Endothelial cell of umbilical vein (primary cell): Measurements from ENCODE around the gene PNCK. TPM values are rescaled to one million over a fixed set of nuclear protein-coding genes. Genes with fewer than 3 reads are reported as not detected.
"Not testable (repeated sequence)": the region's sequence is repeated elsewhere in the genome, so short reads cannot be mapped to it uniquely, and the experiment has no call there.

Source experiments
- BruUV-seq: library from RNA; stranded (reverse); fragments of 400-500 nt; replicated peaks from 2 replicates; lab custom pipeline; 2021; lab: Mats Ljungman, UMichigan
- CTCF ChIA-PET: fragments of 300-600, 350-600 bp; sonication (Branson Sonifier 250); formaldehyde crosslinking; loops from one replicate; lab custom pipeline; 2021; ENCODE audit warnings: antibody characterized with exemption, inconsistent platforms; lab: Charles Lee
- POLR2A ChIA-PET: fragments of 300-600, 350-600 bp; sonication (Branson Sonifier 250); formaldehyde crosslinking; loops from one replicate; lab custom pipeline; 2021; ENCODE audit warnings: antibody characterized with exemption, inconsistent platforms; lab: Charles Lee
- DNase-seq: peaks from one replicate; pipeline ENCODE4 v3.0.0-alpha.2; 2011; ENCODE audit warnings: low read depth, low spot score
- FAIRE-seq: peaks from 2 replicates; lab custom pipeline; 2011; peaks lifted over from hg19 to GRCh38; lab: Jason Lieb, UNC
- H2AFZ ChIP-seq: 2 replicates; pipeline ENCODE4 v1.6.0; 2012; ENCODE audit warnings: low read depth, low read length, control low read depth, inconsistent platforms
- H3K27ac ChIP-seq: 2 replicates; pipeline ENCODE4 v1.5.1; 2011; ENCODE audit warnings: low read depth, mild to moderate bottlenecking, control low read depth, low read length, moderate library complexity; ENCODE audit not compliant: insufficient read depth
- H3K27me3 ChIP-seq, 2 experiments: 2 replicates each; pipeline versions ENCODE4 v1.6.0 to v1.6.1; 2011; ENCODE audit warnings: low read length in 2 of 2, mixed read lengths in 1 of 2; ENCODE audit not compliant: control insufficient read depth in 2 of 2, insufficient read depth in 2 of 2
- H3K36me3 ChIP-seq, 2 experiments: 2 replicates in 1 of 2; 3 replicates in 1 of 2; pipeline ENCODE4 v1.5.1; 2011; ENCODE audit warnings: low read length in 2 of 2, mild to moderate bottlenecking in 1 of 2, moderate library complexity in 1 of 2; ENCODE audit not compliant: control insufficient read depth in 2 of 2, insufficient read depth in 2 of 2; ENCODE audit errors: extremely low read depth in 1 of 2
- H3K4me1 ChIP-seq: 3 replicates; pipeline ENCODE4 v1.5.1; 2011; ENCODE audit warnings: mild to moderate bottlenecking, low read length; ENCODE audit not compliant: control insufficient read depth, insufficient read depth; ENCODE audit errors: extremely low read depth
- H3K4me2 ChIP-seq: 2 replicates; pipeline ENCODE4 v1.6.1; 2011; ENCODE audit warnings: low read length, control low read depth, mixed read lengths; ENCODE audit not compliant: insufficient read depth
- H3K4me3 ChIP-seq, 3 experiments: fragments of 200-600 bp in 1 of 3; sonication (generic), shearing (Covaris generic) in 1 of 3; replicated peaks in 1 of 3; 2 replicates each; pipeline ENCODE4 v1.5.1; 2011 to 2016; ENCODE audit warnings: control low read depth in 3 of 3, low read length in 3 of 3, mild to moderate bottlenecking in 2 of 3, inconsistent platforms in 1 of 3, low read depth in 1 of 3, moderate library complexity in 1 of 3; ENCODE audit not compliant: insufficient read depth in 1 of 3
- H3K79me2 ChIP-seq: 2 replicates; pipeline ENCODE4 v1.6.0; 2012; ENCODE audit warnings: low read length, inconsistent platforms; ENCODE audit not compliant: control insufficient read depth, insufficient read depth
- H3K9ac ChIP-seq: replicated peaks from 2 replicates; pipeline ENCODE3; 2011; ENCODE audit warnings: low read length, control low read depth; ENCODE audit not compliant: insufficient read depth; ENCODE audit errors: extremely low read depth
- H3K9me1 ChIP-seq: replicated peaks from 3 replicates; pipeline ENCODE4 v1.6.0; 2011; ENCODE audit warnings: mild to moderate bottlenecking, low read length; ENCODE audit not compliant: control insufficient read depth, insufficient read depth; ENCODE audit errors: extremely low read depth
- H3K9me3 ChIP-seq: replicated peaks from 2 replicates; pipeline ENCODE4 v1.5.1; 2012; ENCODE audit warnings: low read length, inconsistent platforms; ENCODE audit not compliant: control insufficient read depth, insufficient read depth
- H4K20me1 ChIP-seq: replicated peaks from 2 replicates; pipeline ENCODE3; 2011; ENCODE audit warnings: mild to moderate bottlenecking, low read length; ENCODE audit not compliant: control insufficient read depth, insufficient read depth; ENCODE audit errors: extremely low read depth
- EZH2 ChIP-seq: IDR thresholded peaks from 2 replicates; pipeline ENCODE4 v1.6.1; 2012; ENCODE audit warnings: borderline replicate concordance, low read depth, mild to moderate bottlenecking, moderate library complexity, low read length, inconsistent platforms; ENCODE audit not compliant: severe bottlenecking
- FOS ChIP-seq: IDR thresholded peaks from 2 replicates; pipeline ENCODE4 v1.6.1; 2011; ENCODE audit warnings: mild to moderate bottlenecking, low read length, moderate library complexity, borderline replicate concordance; ENCODE audit not compliant: insufficient read depth
- GATA2 ChIP-seq: IDR thresholded peaks from 2 replicates; pipeline ENCODE4 v1.7.0; 2011; ENCODE audit warnings: low read depth, mild to moderate bottlenecking, moderate library complexity, mixed read lengths, low read length; ENCODE audit not compliant: insufficient read length, insufficient read depth
- JUN ChIP-seq: IDR thresholded peaks from 2 replicates; pipeline ENCODE4 v1.6.1; 2011; ENCODE audit warnings: borderline replicate concordance, low read depth; ENCODE audit not compliant: insufficient read length, insufficient read depth
- MYC ChIP-seq: IDR thresholded peaks from one replicate; pipeline ENCODE4 v1.6.1; 2011; ENCODE audit warnings: mild to moderate bottlenecking, low read depth, low read length
- POLR2A ChIP-seq: IDR thresholded peaks from 2 replicates; pipeline ENCODE4 v1.6.1; 2012; ENCODE audit warnings: low read depth, mild to moderate bottlenecking, control low read depth, low read length
- POLR2AphosphoS5 ChIP-seq: IDR thresholded peaks from 2 replicates; pipeline ENCODE4 v1.6.1; 2012; ENCODE audit warnings: low read depth, mild to moderate bottlenecking, control low read depth, low read length, moderate library complexity; ENCODE audit not compliant: insufficient read depth
- dilution Hi-C: fragments of 300-500 bp; cut with MboI; formaldehyde crosslinking; loops from one replicate; pipeline ENCODE4 v1.15.0; 2019; ENCODE audit warnings: low sequenced_read_pairs; ENCODE audit not compliant: extremely low pct_ligation_motif_present
- intact Hi-C: fragments of 100-400 bp; cut with micrococcal nuclease; formaldehyde crosslinking; loops from one replicate; pipeline ENCODE4 v1.10.0; 2022
- polyA plus RNA-seq, 4 experiments: library from polyadenylated mRNA; depleted of rRNA in 3 of 4; stranded (reverse) in 3 of 4; unstranded in 1 of 4; fragments of >200 nt; gene quantifications; 2 replicates each; pipeline versions ENCODE4 v1.2.1 to v1.2.3, GENCODE V29; 2011 to 2012; ENCODE audit warnings: missing spikeins in 1 of 4
- total RNA-seq: library from RNA; stranded (reverse); gene quantifications from 2 replicates; pipeline ENCODE4 v1.2.3, GENCODE V29; 2021
- TF ChIP-seq, protein P1 (sequence below): IDR thresholded peaks from 2 replicates; pipeline ENCODE4 v1.6.1; 2011; ENCODE audit not compliant: insufficient read depth, insufficient read length
- TF ChIP-seq, protein P2 (sequence below), 2 donors: IDR thresholded peaks; 1 replicate in 1 of 2; 2 replicates in 1 of 2; pipeline ENCODE4 v1.5.1; 2011; ENCODE audit warnings: low read length in 2 of 2, mild to moderate bottlenecking in 2 of 2, moderate library complexity in 2 of 2, control low read depth in 1 of 2, inconsistent platforms in 1 of 2, low read depth in 1 of 2; ENCODE audit not compliant: insufficient read depth in 1 of 2; ENCODE audit errors: extremely low read depth in 1 of 2

Gene PNCK
- total and polyA plus RNA-seq, 2 donors (not counting 3 experiments of a cell fraction or from before 2014, with no cell fraction given) = 0.12 TPM; not detected in 1

DNA sequence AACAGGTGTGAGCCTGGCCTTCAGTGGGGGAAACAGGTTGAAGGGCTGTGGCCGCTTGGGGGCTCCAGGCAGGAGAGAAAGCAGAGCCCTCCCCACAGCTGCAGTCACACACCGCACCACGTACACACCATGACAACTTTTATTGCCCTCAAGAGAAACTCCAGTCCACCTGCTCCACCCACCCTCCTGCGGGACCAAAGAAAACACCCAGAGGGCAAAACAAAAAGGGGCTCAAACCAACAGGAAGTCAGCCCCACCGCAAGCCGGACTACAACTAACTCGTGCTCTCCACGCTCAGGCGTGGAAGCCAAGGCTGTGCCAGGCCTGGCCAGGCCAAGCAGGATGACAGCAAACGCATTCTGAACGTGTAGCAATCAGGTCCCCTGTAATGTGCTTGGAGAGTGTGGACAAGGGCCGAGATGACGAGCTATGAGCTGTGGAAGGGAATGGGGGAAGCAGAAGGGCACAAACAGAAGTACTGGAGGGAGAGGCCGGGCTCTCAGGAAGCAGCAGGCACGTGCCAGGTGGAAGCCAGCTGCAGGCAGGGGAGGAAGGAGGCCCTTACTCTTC, 26.8 kb upstream of the PNCK start:
- TSS peak; percentile 71 for BruUV-seq
- H3K9me1 ChIP-seq = no peaks in the 10 kb centered on the region
- H2AFZ ChIP-seq = no peak overlapping the region
- no peak overlapping the region for H3K4me2 ChIP-seq
- no peak for TF ChIP-seq EZH2
- TF ChIP-seq, protein P1, sequence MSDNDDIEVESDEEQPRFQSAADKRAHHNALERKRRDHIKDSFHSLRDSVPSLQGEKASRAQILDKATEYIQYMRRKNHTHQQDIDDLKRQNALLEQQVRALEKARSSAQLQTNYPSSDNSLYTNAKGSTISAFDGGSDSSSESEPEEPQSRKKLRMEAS = no peak
- no peak for TF ChIP-seq JUN
- no peak for TF ChIP-seq FOS
- no peak for TF ChIP-seq MYC
- TF ChIP-seq POLR2A = no peak
- TF ChIP-seq POLR2AphosphoS5 = no peak
- TF ChIP-seq, protein P2, sequence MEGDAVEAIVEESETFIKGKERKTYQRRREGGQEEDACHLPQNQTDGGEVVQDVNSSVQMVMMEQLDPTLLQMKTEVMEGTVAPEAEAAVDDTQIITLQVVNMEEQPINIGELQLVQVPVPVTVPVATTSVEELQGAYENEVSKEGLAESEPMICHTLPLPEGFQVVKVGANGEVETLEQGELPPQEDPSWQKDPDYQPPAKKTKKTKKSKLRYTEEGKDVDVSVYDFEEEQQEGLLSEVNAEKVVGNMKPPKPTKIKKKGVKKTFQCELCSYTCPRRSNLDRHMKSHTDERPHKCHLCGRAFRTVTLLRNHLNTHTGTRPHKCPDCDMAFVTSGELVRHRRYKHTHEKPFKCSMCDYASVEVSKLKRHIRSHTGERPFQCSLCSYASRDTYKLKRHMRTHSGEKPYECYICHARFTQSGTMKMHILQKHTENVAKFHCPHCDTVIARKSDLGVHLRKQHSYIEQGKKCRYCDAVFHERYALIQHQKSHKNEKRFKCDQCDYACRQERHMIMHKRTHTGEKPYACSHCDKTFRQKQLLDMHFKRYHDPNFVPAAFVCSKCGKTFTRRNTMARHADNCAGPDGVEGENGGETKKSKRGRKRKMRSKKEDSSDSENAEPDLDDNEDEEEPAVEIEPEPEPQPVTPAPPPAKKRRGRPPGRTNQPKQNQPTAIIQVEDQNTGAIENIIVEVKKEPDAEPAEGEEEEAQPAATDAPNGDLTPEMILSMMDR (IDR thresholded peaks at IDR 0.05; ENCODE audit: extremely low read depth in 1 of 2, insufficient read depth in 1 of 2, low read depth in 1 of 2, low read length in 2 of 2) = no peak
- no peak for TF ChIP-seq GATA2
- peaks cover 19% of the 10 kb centered on the region for H3K4me1 ChIP-seq
- peak overlapping the region; percentile 23 for H3K27ac ChIP-seq
- H4K20me1 ChIP-seq = no peaks in the 10 kb centered on the region
- H3K9me3 ChIP-seq = no peaks in the 10 kb centered on the region
- intact Hi-C loops (no loop called here), dilution Hi-C loops (no loop called here)
- H3K79me2 ChIP-seq = no peaks in the 10 kb centered on the region
- ChIA-PET POLR2A (no interaction called here), CTCF (no interaction called here)
- peaks cover 2 to 19% of the 10 kb centered on the region in 2 experiments for H3K36me3 ChIP-seq
- H3K9ac ChIP-seq = no peak overlapping the region
- DNase-seq (no peak), FAIRE-seq (no peak)
- H3K4me3 ChIP-seq = no peak overlapping the region
- no peaks in the 10 kb centered on the region for H3K27me3 ChIP-seq

DNA sequence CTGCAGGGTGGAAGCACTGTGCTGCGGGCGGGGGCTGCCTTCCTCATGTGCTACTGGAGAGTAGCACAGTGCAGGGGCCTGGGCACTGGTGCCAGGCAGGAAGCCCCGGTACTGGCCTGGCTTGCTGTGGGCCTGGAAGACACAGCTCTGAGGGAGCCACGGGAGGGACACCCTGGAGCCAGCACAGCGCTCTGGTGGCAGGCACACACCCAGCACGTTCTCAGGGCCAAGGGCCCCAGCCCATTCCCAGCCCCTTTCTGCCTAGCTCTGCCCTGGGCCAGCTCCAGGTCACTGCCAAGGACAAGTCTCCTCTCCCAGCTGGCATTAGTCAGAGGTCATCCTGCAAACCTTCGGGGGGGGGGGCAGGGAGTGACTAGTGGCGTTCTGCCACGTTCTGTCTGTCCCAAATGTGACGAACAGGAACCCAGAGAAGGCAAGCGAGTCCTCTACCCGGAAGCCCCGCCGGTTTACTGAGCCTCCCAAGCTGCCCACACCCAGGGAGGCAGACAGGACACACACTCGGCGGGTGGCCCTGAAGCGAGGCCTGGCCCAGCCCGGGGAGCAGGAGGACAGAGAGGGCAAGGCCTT, 26.3 kb upstream of the PNCK start:
- FAIRE-seq, H3K27me3 ChIP-seq, H3K4me3 ChIP-seq, H3K9me1 ChIP-seq, dilution Hi-C loops, CTCF ChIA-PET, intact Hi-C loops, H4K20me1 ChIP-seq, H3K9ac ChIP-seq, H2AFZ ChIP-seq, BruUV-seq, H3K9me3 ChIP-seq, H3K4me2 ChIP-seq, DNase-seq, POLR2A ChIA-PET, H3K79me2 ChIP-seq: not testable (repeated sequence)
- H3K27ac ChIP-seq = peak overlapping the region; percentile 23
- peaks cover 15% of the 10 kb centered on the region for H3K4me1 ChIP-seq
- H3K36me3 ChIP-seq = peaks cover 2 to 19% of the 10 kb centered on the region in 2 experiments
